ENCODE measurements around the gene ACSS1.

Gene ACSS1

DNA sequence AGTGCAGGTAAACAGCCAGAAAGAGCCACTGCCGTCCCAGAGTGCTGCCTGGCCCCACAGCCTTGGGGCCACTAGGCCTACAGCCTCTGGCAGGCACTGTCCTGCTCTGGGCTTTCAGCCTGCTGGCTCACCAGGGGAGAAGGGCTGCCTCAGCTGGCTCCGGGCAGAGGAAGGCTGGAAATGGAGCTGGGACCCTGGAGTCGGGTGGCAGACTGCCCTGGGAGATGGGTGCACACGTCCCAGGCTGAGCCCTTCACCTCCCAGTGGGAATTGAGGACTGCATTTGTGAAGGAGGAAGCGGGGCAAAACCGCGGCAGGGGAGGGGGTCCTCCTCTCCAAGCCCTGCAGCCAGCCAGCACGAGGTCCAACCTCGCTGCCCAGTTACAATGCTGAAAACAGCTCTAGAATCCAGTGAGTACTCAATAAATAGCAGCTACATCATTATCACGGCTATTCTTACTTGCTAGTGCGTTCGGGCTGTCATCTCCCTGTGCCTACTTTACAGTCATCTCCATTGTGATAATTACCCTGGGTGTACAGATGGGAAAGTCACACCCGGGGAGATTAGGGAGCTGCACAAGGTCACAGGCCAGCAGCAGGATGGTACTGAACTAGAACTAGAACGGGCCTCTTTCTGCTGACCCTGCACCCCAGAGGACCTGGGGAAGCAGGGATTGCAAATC lies 13.1 kb downstream of the ACSS1 start:
- no peak for DNase-seq

DNA sequence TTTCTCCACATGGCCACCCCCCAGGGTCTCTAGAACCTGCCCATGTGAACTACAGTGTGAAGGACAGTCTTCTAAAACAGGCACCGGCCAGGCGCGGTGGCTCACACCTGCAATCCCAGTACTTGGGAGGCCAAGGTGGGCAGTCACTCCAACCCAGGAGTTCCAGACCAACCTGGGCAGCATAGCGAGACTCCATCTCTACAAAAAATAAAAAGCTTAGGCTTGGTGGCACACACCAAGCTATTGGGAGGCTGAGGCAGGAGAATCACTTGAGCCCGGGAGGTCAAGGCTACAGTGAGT lies 13.7 kb downstream of the ACSS1 start:
- no peak for DNase-seq

DNA sequence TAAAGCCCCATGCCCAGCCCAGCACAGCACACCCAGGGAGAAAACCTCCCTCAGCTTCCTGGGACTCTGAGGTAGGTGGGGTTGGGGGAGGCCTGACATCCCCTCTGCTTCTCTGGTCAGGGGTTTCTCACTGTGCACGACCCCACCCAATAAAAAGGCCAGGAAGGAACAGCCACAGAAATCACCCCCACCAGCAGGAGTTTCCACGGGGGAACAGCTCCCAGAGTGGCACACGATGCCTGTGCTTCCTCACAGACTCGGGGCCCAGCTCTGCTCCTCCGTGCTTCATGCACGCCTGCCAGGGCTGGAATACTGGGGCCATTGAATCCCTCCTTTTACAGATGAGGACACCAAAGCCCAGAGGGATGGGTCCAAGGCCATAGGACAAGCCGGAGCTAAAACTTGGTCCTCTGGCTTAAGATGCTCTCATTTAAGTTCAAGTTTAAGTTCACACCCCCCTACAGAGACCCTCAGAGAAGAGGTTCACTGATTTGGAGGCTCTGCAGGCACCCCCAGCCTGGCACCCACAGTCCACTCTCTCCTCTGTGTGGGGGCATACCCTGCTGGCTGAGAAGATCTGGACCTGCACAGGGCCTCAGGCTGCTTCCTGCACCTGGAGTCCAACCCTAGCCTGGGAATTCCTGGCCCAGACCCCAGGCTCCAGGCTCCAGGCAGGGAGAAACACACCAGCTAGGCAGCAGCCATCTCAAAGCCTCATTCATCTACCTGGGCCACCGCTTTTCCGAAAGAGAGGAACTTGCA lies 14.3 kb downstream of the ACSS1 start:
- no peak for DNase-seq

DNA sequence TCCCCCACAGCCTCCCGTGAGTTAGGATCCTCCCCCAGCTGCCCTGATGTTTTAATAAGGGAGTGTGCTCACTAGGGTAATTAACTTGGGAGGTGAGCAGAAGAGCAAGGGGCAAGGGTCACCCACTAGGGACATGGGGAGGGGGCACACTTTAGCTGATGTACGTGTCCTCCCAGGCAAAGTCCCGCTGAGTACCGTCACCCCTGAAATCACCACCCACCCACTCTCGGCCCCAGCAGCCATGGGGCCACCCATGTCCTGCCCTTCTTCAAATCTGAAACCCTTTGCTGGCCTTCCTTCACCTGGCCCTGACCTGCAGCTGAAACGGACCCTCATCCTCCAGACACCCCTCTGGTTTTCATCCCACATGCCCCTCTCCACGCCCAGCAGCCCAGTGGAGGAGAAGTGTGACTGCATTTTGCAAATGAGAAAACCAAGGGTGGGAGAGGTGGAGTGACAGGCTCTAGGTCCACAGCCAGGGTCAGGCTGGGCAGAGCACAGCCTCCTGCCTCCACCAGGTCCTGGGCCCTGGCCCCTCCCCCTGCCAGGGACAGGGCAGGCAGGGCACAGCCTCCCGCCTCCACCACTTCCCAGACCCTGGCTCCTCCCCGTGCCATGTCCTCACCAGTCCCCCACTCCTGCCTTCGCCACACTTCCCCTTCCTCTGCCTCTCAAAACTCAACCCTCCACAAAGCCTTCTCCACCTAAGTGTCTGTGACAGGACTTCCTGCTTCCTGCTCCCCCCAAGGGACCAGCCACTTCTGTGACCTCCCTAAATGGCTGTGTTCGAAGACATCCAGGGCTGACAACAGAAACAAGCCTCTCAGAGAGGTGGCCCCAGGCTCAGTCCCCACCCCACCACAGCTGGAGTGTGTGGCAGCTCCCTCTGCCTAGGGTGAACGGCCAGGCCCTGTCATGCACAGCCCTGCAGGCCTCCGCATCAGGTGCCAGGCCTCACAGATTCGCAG lies 15.1 kb downstream of the ACSS1 start:
- no peak for DNase-seq

DNA sequence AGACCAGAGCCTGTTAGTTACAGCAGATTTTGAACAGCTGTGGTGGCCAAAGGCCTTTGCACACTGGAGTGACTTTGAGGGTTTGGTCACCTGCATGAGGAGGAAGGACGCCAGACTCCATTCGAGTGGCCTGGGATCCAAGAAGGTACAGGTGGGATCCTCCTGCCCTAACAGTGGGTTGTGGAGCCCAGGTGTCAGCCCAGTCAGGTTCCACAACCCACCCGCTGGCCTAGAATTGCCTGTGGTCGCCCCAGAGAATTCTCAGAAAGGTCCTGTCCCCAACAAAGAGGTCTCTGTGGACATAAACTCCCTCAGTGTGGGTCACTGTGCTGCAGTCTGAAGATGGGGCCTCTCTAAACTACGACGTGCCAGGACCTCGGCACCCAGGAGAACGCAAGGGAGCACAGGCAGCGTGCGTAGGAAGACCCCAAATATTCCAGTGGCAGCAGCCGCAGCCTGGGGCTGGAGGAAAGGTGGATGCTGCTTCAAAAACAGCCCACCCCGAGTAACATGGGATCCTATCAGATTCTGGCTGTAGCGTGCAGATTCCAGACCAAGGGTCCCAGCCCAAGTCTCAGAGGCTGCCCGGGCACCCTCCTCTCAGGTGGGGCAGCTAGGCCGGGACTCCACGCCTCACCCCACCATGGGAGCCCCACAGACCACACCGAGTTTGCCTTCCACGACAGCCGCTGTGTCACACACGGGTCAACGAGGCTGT lies 16.0 kb downstream of the ACSS1 start:
- DNase-seq = no peak

DNA sequence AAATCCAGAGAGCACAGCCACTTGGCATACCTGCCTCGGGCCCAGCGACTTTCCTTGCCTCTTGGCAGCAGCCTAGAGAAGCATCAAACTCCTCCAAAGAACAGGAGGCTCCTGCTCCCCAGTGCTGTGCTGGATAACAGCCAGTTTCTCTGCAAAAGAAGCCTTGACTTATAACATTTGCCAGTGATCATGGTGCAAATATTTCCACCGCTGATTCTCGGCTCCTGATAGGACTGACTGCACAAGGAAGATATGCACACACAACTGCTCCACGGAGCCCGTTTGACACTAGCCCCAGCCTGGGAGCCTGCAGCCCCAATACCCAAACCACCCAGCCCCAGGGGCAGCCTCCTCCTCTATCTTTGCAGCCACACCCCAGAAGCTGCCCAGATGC lies 17.5 kb downstream of the ACSS1 start:
- no peak for DNase-seq

DNA sequence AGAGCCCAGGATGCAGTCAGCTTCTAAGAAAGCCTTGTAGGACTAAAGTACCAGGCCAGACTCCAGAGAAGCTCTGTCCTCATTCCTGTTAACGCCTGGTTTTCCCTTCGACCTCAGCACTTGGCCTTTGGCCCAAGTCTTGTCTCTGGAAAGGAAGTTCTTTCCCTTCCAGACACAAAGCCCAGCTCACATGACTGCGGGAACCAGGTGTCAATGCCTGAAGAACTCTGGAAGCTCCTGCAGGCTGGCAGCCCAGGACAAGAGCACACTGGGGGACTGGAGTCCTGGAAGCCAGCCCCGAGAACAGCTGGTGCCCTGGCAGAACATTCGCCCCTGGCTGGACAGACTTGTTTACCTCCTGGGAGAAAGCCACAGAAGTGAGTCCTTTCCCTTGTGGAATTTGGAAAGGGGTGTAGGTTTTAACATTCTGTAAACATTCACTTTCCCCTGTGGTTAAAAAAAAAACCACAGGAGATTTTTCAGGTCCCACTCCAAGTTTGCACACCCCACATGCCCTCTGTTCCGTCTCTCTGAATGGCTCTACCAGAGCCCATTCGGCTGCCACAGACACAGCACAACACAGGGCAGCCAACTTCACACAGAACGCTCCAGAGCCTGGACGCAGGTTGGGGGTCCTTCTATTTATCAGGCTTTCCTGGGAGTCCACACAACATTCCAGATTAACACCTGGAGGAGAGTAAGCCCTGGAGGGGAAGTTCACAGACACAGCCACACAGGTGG lies 18.1 kb downstream of the ACSS1 start:
- DNase-seq = no peak

DNA sequence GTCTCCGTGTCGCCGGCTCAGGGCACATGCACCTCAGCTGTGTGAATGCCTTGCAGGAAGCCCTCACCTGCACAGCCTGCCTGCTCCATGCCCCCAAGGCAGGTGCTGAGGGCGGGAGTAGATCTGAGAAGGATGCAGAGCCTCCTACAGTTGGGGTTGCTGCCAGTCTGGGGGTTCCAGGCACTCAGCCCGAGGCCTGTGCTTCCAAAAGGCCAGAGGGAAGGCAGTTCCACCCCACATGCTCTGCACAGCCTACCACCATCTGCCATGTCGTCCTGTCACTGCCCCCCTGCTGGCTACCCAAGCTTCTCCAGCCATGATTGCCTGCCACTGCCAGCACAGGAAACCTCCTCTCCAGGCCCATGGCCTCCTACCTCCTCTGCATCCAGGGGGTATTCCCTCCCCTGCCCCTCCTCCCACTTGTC lies 19.3 kb downstream of the ACSS1 start:
- DNase-seq = no peak

DNA sequence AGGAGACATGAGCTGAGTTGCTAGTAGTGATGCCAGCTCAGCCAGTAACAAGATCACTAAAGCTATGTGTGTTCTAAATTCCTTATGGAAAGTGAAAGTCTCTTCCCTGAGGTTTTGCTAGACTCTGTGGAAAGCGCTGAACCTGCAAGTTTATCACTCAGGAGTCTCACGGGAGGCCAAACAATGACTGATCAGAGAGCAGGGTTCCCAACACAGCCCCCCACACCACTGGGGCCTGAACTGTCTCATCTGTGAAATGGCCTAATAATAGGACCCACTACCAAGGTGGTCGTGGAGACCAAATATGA lies 19.9 kb downstream of the ACSS1 start:
- no peak for DNase-seq

DNA sequence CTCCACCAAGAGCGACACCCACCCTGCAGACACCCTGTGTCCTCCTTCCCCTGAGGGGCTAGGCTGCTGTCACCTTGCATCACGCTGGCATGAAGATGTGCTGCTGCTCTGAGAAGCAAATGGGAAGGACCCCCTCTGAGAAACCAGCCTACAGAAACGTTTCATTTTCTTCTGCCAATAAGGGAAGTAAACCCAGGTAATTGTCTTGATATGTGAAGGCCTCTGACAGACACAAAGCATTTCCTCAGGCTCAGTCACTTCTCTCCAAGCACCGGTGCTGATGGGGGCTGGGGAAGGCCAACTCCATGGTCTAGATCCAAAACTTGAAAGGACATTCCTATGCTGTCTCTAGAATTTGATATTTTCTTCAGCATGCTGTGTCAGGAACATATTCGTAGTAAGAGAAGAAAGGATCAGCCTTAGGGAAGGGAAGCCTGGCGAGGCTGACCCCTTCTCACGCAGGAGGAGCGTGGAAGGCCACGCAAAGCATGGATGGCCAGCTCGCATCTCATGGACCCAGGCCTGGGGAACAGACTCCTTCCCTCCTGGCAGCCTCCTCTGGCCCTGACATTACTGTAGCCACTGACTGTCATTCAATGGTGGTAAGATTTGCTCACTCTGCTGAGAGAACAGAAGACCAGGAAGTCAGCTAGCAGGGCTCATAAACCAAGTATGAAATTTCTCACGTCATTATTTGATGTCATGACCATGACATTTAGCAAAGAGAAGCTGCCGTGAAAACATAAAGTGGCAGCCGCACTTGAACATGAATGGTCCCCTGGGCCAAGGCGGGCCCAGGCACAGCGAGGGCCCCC lies 20.4 kb downstream of the ACSS1 start:
- DNase-seq = no peak

DNA sequence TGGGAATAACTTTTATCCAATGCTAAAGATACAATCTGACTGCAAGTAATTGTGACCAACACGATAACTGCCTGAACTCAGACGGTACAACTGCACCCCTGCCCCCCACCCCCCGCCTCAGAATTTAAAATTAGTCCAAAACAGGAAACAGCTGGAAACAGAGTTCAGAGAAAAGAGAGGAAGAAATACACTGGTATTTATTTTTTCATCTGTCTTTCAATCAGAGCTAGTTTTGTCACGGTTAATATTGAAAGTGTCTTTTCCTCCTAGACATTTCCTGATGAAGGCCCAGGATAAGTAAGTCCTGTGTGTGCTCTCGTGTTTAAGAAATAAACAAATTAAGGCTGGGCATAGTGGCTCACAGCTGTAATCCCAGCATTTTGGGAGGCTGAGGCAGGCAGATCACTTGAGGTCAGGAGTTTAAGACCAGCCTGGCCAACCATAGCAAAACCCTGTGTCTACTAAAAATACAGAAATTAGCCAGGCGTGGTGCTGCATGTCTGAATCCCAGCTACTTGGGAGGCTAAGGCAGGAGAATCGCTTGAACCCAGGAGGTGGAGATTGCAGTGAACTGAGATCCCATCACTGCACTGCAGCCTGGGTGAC lies 21.5 kb downstream of the ACSS1 start:
- DNase-seq = no peak

DNA sequence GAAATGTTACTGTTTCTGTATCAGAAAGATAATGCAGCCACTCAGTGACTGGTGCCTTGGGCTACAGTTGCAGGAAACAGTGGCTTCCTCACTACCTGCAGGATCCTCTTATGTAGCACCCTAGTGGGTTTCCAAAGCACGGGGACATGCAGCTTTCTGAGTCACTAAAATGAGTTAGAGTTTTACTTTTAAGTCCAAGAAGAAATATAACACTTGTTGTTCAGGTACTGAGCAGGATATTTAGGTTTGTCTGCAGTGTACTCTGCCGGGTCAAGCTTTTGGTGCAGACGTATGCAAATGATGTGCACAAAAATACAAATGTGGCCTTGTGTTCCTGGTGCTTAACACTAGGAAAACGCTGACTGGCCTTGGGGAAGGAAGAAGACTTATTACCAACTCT lies 22.0 kb downstream of the ACSS1 start:
- no peak for DNase-seq

DNA sequence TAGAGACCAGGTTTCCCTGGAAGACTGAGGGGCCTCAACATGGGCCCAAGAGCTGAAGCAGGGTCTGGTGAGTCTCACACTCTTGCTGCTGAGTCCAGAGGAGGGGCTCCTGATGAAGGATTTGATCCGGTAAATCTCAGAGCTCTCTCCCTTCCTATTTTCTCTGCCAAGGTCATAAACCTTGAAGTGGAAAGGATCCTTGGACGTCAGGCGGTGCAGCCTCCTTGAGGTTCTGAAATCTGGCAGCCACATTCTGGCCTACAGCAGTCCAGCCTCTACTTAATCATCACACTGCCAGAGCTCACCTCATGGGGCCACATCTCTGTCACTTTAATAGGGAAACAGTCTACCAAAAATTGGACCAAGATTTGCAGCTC lies 24.0 kb downstream of the ACSS1 start:
- no peak for DNase-seq

DNA sequence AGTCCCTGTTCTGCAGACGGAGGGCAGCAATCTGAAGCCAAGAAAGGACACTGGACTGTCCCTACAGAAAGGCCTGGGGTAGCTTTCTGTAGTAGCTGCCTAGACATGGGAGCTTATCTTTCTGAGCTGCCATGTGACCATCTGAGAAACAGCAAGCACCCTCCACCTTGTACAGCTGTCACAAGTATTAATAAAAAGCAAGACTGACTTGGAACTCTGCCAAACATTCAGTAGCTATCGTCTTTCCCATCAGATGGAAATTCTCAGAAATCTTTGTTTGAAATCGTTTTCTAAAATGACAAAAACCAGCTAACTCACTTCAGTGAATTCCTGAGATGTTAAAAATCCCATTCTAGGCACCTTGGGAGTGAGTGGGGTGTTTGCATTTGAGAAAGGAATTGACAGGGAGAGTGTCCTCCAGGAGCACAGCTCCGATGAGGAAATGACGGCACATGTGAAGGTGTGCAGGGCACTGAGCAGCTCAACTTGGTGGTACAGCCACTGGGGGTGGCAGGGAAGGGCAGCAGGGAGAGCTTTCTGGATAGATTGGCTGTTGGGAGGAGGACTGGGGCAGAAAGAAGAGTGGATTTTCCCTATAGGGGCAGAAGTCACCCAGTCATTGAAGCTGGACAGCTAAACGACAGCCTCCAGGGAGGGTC lies 24.5 kb downstream of the ACSS1 start:
- no peak for DNase-seq

DNA sequence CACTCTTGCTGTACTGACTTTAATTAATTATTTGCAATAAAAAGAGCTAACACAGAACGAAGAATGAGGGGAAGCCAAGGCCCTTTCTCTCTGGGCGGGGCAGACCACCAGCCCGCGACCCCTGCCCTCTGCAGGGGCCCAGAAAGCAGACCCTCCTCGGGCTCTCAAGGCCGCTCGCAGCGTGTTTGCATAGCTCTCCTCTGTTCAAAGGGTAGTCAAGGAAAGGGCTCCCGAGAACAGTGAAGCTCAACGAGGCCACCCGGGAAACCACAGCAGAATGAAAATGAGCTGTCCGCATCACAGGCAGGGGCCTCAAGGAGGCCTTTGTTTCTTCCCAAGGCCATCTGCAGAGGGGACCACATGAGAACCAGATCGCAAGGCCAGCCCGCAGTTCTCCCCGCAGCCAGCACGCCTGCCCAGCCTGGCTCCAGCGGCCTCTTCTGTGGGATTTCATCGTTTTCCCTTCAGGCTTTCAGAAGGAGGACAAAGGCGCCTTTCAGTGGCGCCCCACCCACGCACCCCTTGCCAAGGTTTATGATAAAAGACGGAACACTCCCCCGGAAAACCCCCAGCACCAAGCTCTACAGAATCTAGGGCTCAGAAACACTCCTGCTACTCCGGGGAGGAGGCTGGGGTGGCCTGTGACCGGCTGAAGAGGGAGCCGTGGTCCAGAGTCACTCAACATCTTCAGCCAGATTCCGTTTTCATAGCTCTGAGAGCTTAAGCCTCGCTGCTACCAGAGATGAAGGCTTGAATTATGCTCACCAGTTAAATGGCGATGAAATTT lies 25.3 kb downstream of the ACSS1 start:
- DNase-seq = no peak

DNA sequence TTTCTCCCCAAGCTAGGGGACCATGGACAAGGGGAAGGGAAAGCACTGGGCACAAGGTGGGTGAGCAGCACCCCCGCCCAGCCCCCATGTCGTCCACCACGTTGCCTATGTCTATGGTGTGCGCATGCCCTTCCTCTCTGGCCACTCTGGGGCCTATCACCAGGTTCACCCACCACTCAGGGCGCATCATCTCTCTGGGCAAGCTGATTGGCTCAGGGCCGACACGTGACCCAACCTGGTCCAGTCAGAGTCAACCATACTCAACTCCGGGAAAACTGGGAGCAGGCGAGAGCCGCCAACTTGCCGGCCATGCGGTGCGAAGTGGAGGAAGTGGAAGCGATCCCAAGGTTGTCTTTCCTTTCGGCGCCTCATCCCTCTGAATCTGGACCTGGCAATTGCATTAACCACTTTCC lies 25.9 kb downstream of the ACSS1 start:
- no peak for DNase-seq

DNA sequence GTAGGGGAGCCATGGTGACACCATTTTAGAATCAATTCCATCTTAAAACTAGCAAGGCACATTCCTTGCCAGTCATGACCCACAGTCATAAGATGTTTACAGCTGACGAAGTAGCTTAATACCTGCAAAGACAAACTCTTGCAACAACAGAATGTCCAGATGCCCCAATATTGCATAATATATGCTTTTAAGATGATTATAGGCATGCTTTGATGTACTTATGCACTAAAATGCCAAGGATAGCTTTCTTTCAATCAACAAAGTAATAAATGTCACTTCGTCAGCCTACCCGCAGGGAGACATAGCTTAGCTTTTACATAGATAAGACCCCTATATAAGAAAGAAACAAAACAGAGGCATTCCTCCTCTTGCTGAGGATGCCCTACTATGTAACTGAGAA lies 26.7 kb downstream of the ACSS1 start:
- DNase-seq = no peak

DNA sequence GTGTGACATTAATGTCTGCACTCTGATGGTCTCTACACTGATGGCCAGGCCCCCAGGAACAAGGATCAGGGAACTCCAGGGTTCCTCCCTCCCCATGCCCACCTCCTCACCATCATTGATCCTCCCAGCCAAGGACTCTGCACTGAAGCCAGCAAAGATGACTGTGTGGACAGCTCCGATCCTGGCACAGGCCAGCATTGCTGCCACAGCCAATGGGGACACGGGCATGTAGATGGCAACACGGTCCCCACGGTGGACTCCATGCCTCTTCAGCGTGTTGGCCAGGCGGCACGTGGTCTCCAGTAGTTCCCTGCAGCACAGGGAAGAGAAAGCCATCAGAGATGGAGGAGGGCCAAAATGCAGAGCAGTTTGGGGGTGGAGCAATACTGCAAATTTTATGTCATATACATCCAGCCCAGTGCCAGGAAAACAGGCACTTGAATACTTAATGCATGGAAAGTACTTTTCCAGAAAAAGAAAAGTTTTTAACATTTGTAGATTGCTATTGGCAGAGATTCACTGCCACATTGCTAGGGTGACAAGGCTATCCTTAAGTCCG lies 27.2 kb downstream of the ACSS1 start:
- no peak for DNase-seq

DNA sequence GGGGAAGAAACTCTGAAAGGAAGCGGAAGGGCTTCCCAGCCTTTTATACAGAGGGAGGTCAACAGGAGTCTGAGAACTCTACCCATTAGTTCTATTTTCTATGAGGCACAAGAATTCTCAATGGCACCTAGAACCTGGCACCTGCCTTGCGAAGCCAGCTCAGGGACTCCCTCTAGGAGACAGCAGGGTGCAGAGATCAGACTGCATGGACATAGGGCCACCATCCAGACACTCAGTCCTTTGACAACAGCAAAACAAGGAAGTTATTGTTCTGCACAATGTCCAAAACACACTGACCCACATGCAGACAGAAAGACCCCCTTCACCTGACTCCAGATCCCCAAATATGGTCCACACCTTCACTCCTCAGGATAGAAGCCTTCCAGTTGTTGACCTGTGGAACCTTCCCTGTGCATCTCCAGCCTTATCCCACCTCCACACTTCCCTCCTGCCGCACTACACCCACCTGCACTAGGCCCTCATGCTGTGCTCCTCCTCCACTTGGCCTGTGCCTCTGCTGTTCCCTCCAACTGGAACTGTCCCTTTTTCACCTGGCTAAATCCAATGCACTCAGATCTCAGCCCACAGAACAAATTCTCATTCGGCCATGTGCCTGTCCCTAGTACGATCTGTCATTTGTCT lies 27.8 kb downstream of the ACSS1 start:
- no peak for DNase-seq

All from activated naive CD4-positive, alpha-beta T cell treated with anti-CD3 and anti-CD28 coated beads, Interleukin-2, amount 50 U/mL, for 16 hours (primary cell).